Loucy (cell line): ENCODE results near the gene TEX2.

Experiments used
- H2AFZ ChIP-seq: fragments of 200-600 bp; sonication (generic); 2 replicates; pipeline ENCODE4 v1.6.0; 2016; ENCODE audit warnings: antibody characterized with exemption, mild to moderate bottlenecking, low read length, moderate library complexity
- H3F3A ChIP-seq: fragments of 200-600 bp; 2 replicates; pipeline ENCODE4 v1.6.0; 2016; ENCODE audit warnings: antibody characterized with exemption, low read depth, mild to moderate bottlenecking
- H3K27me3 ChIP-seq: fragments of 200-600 bp; sonication (generic); 2 replicates; pipeline ENCODE4 v1.6.1; 2014; ENCODE audit warnings: low read length, mild to moderate bottlenecking; ENCODE audit not compliant: insufficient read depth, poor library complexity, severe bottlenecking
- H3K36me3 ChIP-seq: fragments of 200-600 bp; sonication (generic); 2 replicates; pipeline ENCODE4 v1.6.1; 2016; ENCODE audit warnings: low read length; ENCODE audit not compliant: insufficient read depth
- H3K4me1 ChIP-seq: fragments of 200-600 bp; sonication (generic); 2 replicates; pipeline ENCODE4 v1.5.1; 2014; ENCODE audit warnings: low read length, mild to moderate bottlenecking; ENCODE audit not compliant: insufficient read depth, poor library complexity, severe bottlenecking
- H3K4me2 ChIP-seq: fragments of 200-600 bp; sonication (generic); 2 replicates; pipeline ENCODE4 v1.6.0; 2014; ENCODE audit warnings: antibody characterized with exemption, low read length, low read depth, mild to moderate bottlenecking; ENCODE audit not compliant: poor library complexity, severe bottlenecking
- H3K4me3 ChIP-seq: fragments of 200-600 bp; sonication (generic); 2 replicates; pipeline ENCODE4 v1.5.1; 2014; ENCODE audit warnings: low read length, mild to moderate bottlenecking, mixed read lengths; ENCODE audit not compliant: poor library complexity, severe bottlenecking
- H3K79me2 ChIP-seq: fragments of 200-600 bp; sonication (generic); 2 replicates; pipeline ENCODE4 v1.6.1; 2014; ENCODE audit warnings: low read length; ENCODE audit not compliant: insufficient read depth
- H3K9ac ChIP-seq: fragments of 200-600 bp; sonication (generic); 2 replicates; pipeline ENCODE4 v1.6.0; 2014; ENCODE audit warnings: mild to moderate bottlenecking, low read depth, low read length, moderate library complexity; ENCODE audit not compliant: poor library complexity, severe bottlenecking
- H3K9me2 ChIP-seq: fragments of 200-600 bp; sonication (generic); replicated peaks from 2 replicates; pipeline ENCODE4 v1.6.1; 2016; ENCODE audit warnings: low read depth, low read length, mixed read lengths
- H3K9me3 ChIP-seq: fragments of 200-600 bp; sonication (generic); 2 replicates; pipeline ENCODE4 v1.6.1; 2014; ENCODE audit warnings: mild to moderate bottlenecking, antibody characterized with exemption, low read length, low read depth; ENCODE audit not compliant: insufficient read depth
- H4K20me1 ChIP-seq: fragments of 200-600 bp; sonication (generic); 2 replicates; pipeline ENCODE4 v1.6.0; 2014; ENCODE audit warnings: antibody characterized with exemption, low read length, mild to moderate bottlenecking; ENCODE audit not compliant: insufficient read depth, poor library complexity, severe bottlenecking
- CTCF ChIP-seq: fragments of 200-600 bp; sonication (generic); conservative IDR thresholded peaks from 2 replicates; pipeline ENCODE4 v1.5.1; 2014; ENCODE audit warnings: mild to moderate bottlenecking, antibody characterized with exemption, low read length
- EZH2phosphoT487 ChIP-seq: fragments of 200-600 bp; IDR thresholded peaks from 2 replicates; pipeline ENCODE4 v1.6.1; 2018; ENCODE audit warnings: antibody characterized with exemption, mild to moderate bottlenecking, moderate library complexity, borderline replicate concordance

The TEX2 gene

GRCh38 chr17:64154313-64154695, 108.8 kb downstream of the TEX2 start:
- Histone ChIP-seq H3K4me2 (no peak overlapping the region), H3K9ac (no peak overlapping the region), H4K20me1 (no peaks in the 10 kb centered on the region), H3K27me3 (no peaks in the 10 kb centered on the region), H2AFZ (no peak overlapping the region), H3F3A (no peaks in the 10 kb centered on the region), H3K79me2 (no peaks in the 10 kb centered on the region), H3K9me3 (no peaks in the 10 kb centered on the region), H3K4me1 (no peaks in the 10 kb centered on the region), H3K4me3 (no peak overlapping the region), H3K36me3 (peaks cover 22% of the 10 kb centered on the region; the same call in 1 of the 2 replicates), H3K9me2 (no peaks in the 10 kb centered on the region)
- no peak for TF ChIP-seq CTCF
- no peak for TF ChIP-seq EZH2phosphoT487

- H3K4me1 ChIP-seq, result no peaks in the 10 kb centered on the region
- H3K4me2 ChIP-seq, result no peak overlapping the region
- H2AFZ ChIP-seq, result no peak overlapping the region
- no peak overlapping the region for H3K4me3 ChIP-seq
- no peak for TF ChIP-seq EZH2phosphoT487
- no peak for TF ChIP-seq CTCF
- H3K79me2 ChIP-seq, result no peaks in the 10 kb centered on the region
- H3K36me3 ChIP-seq, result peaks cover 22% of the 10 kb centered on the region; the same call in 1 of the 2 replicates
- no peaks in the 10 kb centered on the region for H3F3A ChIP-seq
- no peak overlapping the region for H3K9ac ChIP-seq
- H3K9me3 ChIP-seq, result no peaks in the 10 kb centered on the region
- no peaks in the 10 kb centered on the region for H3K9me2 ChIP-seq
- H4K20me1 ChIP-seq, result no peaks in the 10 kb centered on the region
- H3K27me3 ChIP-seq, result no peaks in the 10 kb centered on the region
These were observed 109.3 kb downstream of the TEX2 start for GRCh38 chr17:64153565-64154312.

GRCh38 chr17:64152428-64153125, 110.5 kb downstream of the TEX2 start:
- Histone ChIP-seq H3K9me2 (no peaks in the 10 kb centered on the region), H3F3A (no peaks in the 10 kb centered on the region), H3K36me3 (peaks cover 22% of the 10 kb centered on the region; the same call in 1 of the 2 replicates), H3K4me1 (peaks cover 3% of the 10 kb centered on the region), H3K27me3 (no peaks in the 10 kb centered on the region), H3K4me2 (no peak overlapping the region), H4K20me1 (peaks cover 1% of the 10 kb centered on the region), H2AFZ (no peak overlapping the region), H3K4me3 (no peak overlapping the region), H3K9me3 (no peaks in the 10 kb centered on the region), H3K79me2 (peaks cover 8% of the 10 kb centered on the region), H3K9ac (no peak overlapping the region)
- TF ChIP-seq EZH2phosphoT487, result no peak
- no peak for TF ChIP-seq CTCF
